GM20431 (cell line): ENCODE data around the gene BRCC3.
"Not testable (repeated sequence)": the region's sequence is repeated elsewhere in the genome, so short reads cannot be mapped to it uniquely, and the experiment has no call there.

Experiments
- in situ Hi-C: fragments of 300-500 bp; cut with MseI, MboI; formaldehyde crosslinking; loops from one replicate; pipeline ENCODE4 v1.15.0; 2020; ENCODE audit warnings: low sequenced_read_pairs; ENCODE audit not compliant: unreplicated experiment

The BRCC3 gene

GRCh38 chrX:155134255-155134654 lies 62.9 kb downstream of the BRCC3 start:
- in situ Hi-C loops, result no loop called here

- in situ Hi-C loops, result no loop called here
Measured at GRCh38 chrX:155143959-155144548, 72.7 kb downstream of the BRCC3 start.

GRCh38 chrX:155144926-155145325 lies 73.6 kb downstream of the BRCC3 start:
- in situ Hi-C loops, result no loop called here

GRCh38 chrX:155147612-155148011 lies 76.3 kb downstream of the BRCC3 start:
- in situ Hi-C loops, result not testable (repeated sequence)

- in situ Hi-C loops, result not testable (repeated sequence)
Measured at GRCh38 chrX:155148166-155148565, 76.9 kb downstream of the BRCC3 start.

- in situ Hi-C loops, result no loop called here
Measured at GRCh38 chrX:155148724-155149537, 77.6 kb downstream of the BRCC3 start.

GRCh38 chrX:155169881-155170280 lies 98.6 kb downstream of the BRCC3 start:
- in situ Hi-C loops, result no loop called here
